ENCODE measurements around the gene ANGPTL8. TPM values are rescaled to one million over a fixed set of nuclear protein-coding genes. Genes with fewer than 3 reads are reported as not detected.

The ANGPTL8 gene
- total RNA-seq (2022; extraction: Qiagen RNA extraction; ENCODE audit: low read depth), result not detected in 5 replicates

GRCh38 chr19:11239377-11240000 lies at the start of gene ANGPTL8:
Gene ANGPTL8 (plus strand): TSS chr19:11239619. CDS start chr19:11239638, 19 bp downstream.

GRCh38 chr19:11197291-11198174 lies 41.9 kb upstream of the ANGPTL8 start, which contains the start of gene KANK2:
Gene KANK2 (minus strand): TSS chr19:11197545. CDS start chr19:11194511, 3,034 bp downstream.

GRCh38 chr19:11261971-11262839 lies 22.8 kb downstream of the ANGPTL8 start, which contains the start of gene DOCK6:
Gene DOCK6 (minus strand): TSS chr19:11262524. CDS start chr19:11262440, 84 bp downstream.

Other genes with a start within 250 kb of the ANGPTL8 start
- 25.6 to 35.9 TPM (median 33.0 TPM) in 5 replicates for gene LDLR, start 150.2 kb upstream of the ANGPTL8 start, total RNA-seq (2022; extraction: Qiagen RNA extraction; ENCODE audit: low read depth)
- 12.4 to 15.6 TPM (median 13.4 TPM) in 5 replicates for gene SPC24, start 83.8 kb upstream of the ANGPTL8 start, total RNA-seq (2022; extraction: Qiagen RNA extraction; ENCODE audit: low read depth)
- gene KANK2, start 42.1 kb upstream of the ANGPTL8 start, total RNA-seq (2022; extraction: Qiagen RNA extraction; ENCODE audit: low read depth), result 29.5 to 36.9 TPM (median 31.6 TPM) in 5 replicates
- 8.1 to 9.7 TPM (median 8.8 TPM) in 5 replicates for gene DOCK6, start 22.9 kb downstream of the ANGPTL8 start, total RNA-seq (2022; extraction: Qiagen RNA extraction; ENCODE audit: low read depth)
- gene TSPAN16, start 56.5 kb downstream of the ANGPTL8 start, total RNA-seq (2022; extraction: Qiagen RNA extraction; ENCODE audit: low read depth), result not detected in 5 replicates
- gene RAB3D, start 100.0 kb downstream of the ANGPTL8 start, total RNA-seq (2022; extraction: Qiagen RNA extraction; ENCODE audit: low read depth), result 2.5 to 3.9 TPM (median 3.0 TPM) in 5 replicates
- 98.1 to 128 TPM (median 106 TPM) in 5 replicates for gene TMEM205, start 106.6 kb downstream of the ANGPTL8 start, total RNA-seq (2022; extraction: Qiagen RNA extraction; ENCODE audit: low read depth)
- 4.4 to 7.7 TPM (median 5.0 TPM) in 5 replicates for gene CCDC159, start 106.9 kb downstream of the ANGPTL8 start, total RNA-seq (2022; extraction: Qiagen RNA extraction; ENCODE audit: low read depth)
- 8.3 to 11.2 TPM (median 10.5 TPM) in 5 replicates for gene PLPPR2, start 115.8 kb downstream of the ANGPTL8 start, total RNA-seq (2022; extraction: Qiagen RNA extraction; ENCODE audit: low read depth)
- gene SWSAP1, start 135.0 kb downstream of the ANGPTL8 start, total RNA-seq (2022; extraction: Qiagen RNA extraction; ENCODE audit: low read depth), result 1.7 to 2.7 TPM (median 2.3 TPM) in 5 replicates
- 3.7 to 5.8 TPM (median 4.7 TPM) in 5 replicates for gene EPOR, start 144.7 kb downstream of the ANGPTL8 start, total RNA-seq (2022; extraction: Qiagen RNA extraction; ENCODE audit: low read depth)
- gene RGL3, start 179.7 kb downstream of the ANGPTL8 start, total RNA-seq (2022; extraction: Qiagen RNA extraction; ENCODE audit: low read depth), result 0.67 to 2.7 TPM (median 2.0 TPM) in 5 replicates
- 0.80 to 1.7 TPM (median 1.1 TPM) in 5 replicates for gene ODAD3, start 195.5 kb downstream of the ANGPTL8 start, total RNA-seq (2022; extraction: Qiagen RNA extraction; ENCODE audit: low read depth)
- 246 to 281 TPM (median 260 TPM) in 5 replicates for gene PRKCSH, start 196.0 kb downstream of the ANGPTL8 start, total RNA-seq (2022; extraction: Qiagen RNA extraction; ENCODE audit: low read depth)
- 0.02 to 0.12 TPM (median 0.06 TPM) in 4 of 5 replicates, not detected in the other for gene ELAVL3, start 241.4 kb downstream of the ANGPTL8 start, total RNA-seq (2022; extraction: Qiagen RNA extraction; ENCODE audit: low read depth)